Epithelial cell of esophagus (primary cell): ENCODE data around the gene GPR65.

Experiments used
- DNase-seq: peaks from one replicate; pipeline ENCODE4 v3.0.0; 2010; ENCODE audit warnings: low read depth
- H3K4me3 ChIP-seq: 2 replicates; pipeline ENCODE4 v1.5.1; 2011; ENCODE audit warnings: mild to moderate bottlenecking, low read length, control low read depth
- TF ChIP-seq, protein P1 (sequence below): IDR thresholded peaks from 2 replicates; pipeline ENCODE4 v1.5.1; 2011; ENCODE audit warnings: low read depth, mild to moderate bottlenecking, low read length, control low read depth, inconsistent platforms; ENCODE audit not compliant: insufficient read depth; ENCODE audit errors: missing control alignments

Gene GPR65

GRCh38 chr14:88002421-88003075 lies 2.4 kb upstream of the GPR65 start:
- no peak overlapping the region for H3K4me3 ChIP-seq
- no peak for DNase-seq
- TF ChIP-seq, protein P1, sequence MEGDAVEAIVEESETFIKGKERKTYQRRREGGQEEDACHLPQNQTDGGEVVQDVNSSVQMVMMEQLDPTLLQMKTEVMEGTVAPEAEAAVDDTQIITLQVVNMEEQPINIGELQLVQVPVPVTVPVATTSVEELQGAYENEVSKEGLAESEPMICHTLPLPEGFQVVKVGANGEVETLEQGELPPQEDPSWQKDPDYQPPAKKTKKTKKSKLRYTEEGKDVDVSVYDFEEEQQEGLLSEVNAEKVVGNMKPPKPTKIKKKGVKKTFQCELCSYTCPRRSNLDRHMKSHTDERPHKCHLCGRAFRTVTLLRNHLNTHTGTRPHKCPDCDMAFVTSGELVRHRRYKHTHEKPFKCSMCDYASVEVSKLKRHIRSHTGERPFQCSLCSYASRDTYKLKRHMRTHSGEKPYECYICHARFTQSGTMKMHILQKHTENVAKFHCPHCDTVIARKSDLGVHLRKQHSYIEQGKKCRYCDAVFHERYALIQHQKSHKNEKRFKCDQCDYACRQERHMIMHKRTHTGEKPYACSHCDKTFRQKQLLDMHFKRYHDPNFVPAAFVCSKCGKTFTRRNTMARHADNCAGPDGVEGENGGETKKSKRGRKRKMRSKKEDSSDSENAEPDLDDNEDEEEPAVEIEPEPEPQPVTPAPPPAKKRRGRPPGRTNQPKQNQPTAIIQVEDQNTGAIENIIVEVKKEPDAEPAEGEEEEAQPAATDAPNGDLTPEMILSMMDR = no peak

DNA sequence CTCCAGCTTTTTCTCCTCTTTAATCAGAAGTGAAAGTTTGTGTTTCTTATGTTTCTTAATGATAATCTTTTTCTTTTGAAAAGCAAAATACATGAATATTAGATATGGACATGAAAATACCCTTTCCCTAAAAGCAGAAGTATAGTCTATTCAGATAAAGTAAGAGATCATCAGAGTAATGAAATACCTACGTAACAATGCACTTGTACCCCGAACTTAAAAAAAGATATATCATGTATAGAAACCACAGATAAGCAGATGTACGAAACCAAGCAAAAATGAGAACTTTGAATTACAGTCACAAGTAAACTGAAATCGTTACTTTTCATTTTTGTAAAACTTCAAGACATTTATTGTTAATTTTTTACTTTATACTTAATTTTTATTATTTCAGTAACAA lies 1.5 kb upstream of the GPR65 start:
- TF ChIP-seq, protein P1 = no peak
- DNase-seq = no peak
- no peak overlapping the region for H3K4me3 ChIP-seq

- no peak overlapping the region for H3K4me3 ChIP-seq
- TF ChIP-seq, protein P1 = no peak
- DNase-seq = no peak
Observed at GRCh38 chr14:88004506-88005036, 364 bp upstream of the GPR65 start.

GRCh38 chr14:88005978-88006851 lies 1.3 kb downstream of the GPR65 start:
- TF ChIP-seq, protein P1 = no peak
- no peak overlapping the region for H3K4me3 ChIP-seq
- DNase-seq = no peak

GRCh38 chr14:88007608-88008007 lies 2.7 kb downstream of the GPR65 start:
- H3K4me3 ChIP-seq = no peak overlapping the region
- TF ChIP-seq, protein P1 = no peak
- no peak for DNase-seq

GRCh38 chr14:88008039-88008742 lies 3.3 kb downstream of the GPR65 start:
- no peak overlapping the region for H3K4me3 ChIP-seq
- no peak for DNase-seq
- TF ChIP-seq, protein P1 = no peak
